ENCODE results near the gene NDUFA1. TPM values are rescaled to one million over a fixed set of nuclear protein-coding genes. Genes with fewer than 3 reads are reported as not detected.
"Not testable (repeated sequence)": the region's sequence is repeated elsewhere in the genome, so short reads cannot be mapped to it uniquely, and the experiment has no call there.

Gene NDUFA1
- total RNA-seq (ENCODE audit: low replicate concordance), result 81.9 and 117 TPM in 2 replicates
- long read RNA-seq, transcript NDUFA1-201 (3 exons, 766 nt), result major isoform, 61 of 63 reads
- long read RNA-seq, partial matches to known transcripts, result 0 of 63 reads
- long read RNA-seq, other reads (novel, unspliced or antisense), result 2 of 63 reads

- Mint-ChIP-seq H3K36me3 (peaks cover 3% of the 10 kb centered on the region), H3K4me1 (ENCODE audit: unreplicated experiment) (no peaks in the 10 kb centered on the region)
Measured at GRCh38 chrX:119871599-119872395, at the start of gene NDUFA1, which contains the start of gene RNF113A. TSS of gene NDUFA1 (plus strand) at chrX:119871832. CDS start at chrX:119871912, 80 bp downstream. TSS of gene RNF113A (minus strand) at chrX:119871733. CDS start at chrX:119871613, 120 bp downstream.

GRCh38 chrX:119824221-119824620 is 47.4 kb upstream of the NDUFA1 start:
- not testable (repeated sequence) for H3K4me3 Mint-ChIP-seq; H3K27me3 Mint-ChIP-seq; DNase-seq (ENCODE audit: extremely low spot score, unreplicated experiment); H3K4me1 Mint-ChIP-seq (ENCODE audit: unreplicated experiment); H3K27ac Mint-ChIP-seq; H3K9me3 Mint-ChIP-seq; H3K36me3 Mint-ChIP-seq

More at GRCh38 chrX:119871599-119872395, at the start of gene NDUFA1, which contains the start of gene RNF113A:
- DNase-seq (ENCODE audit: extremely low spot score, unreplicated experiment), result no peak
- peak within 1 kb of the TSS; percentile 96 for H3K4me3 Mint-ChIP-seq
- no peak for TF ChIP-seq CTCF (conservative IDR thresholded peaks at IDR 0.05)
- H3K27me3 Mint-ChIP-seq, result no peaks in the 10 kb centered on the region
- no peaks in the 10 kb centered on the region for H3K9me3 Mint-ChIP-seq
- H3K27ac Mint-ChIP-seq, result peak within 1 kb of the TSS; percentile 90

GRCh38 chrX:119826399-119826959 is 45.2 kb upstream of the NDUFA1 start:
- H3K9me3 Mint-ChIP-seq, result no peaks in the 10 kb centered on the region
- H3K4me3 Mint-ChIP-seq, result no peak overlapping the region
- no peaks in the 10 kb centered on the region for H3K27me3 Mint-ChIP-seq
- H3K27ac Mint-ChIP-seq, result no peak overlapping the region
- no peak for TF ChIP-seq CTCF (conservative IDR thresholded peaks at IDR 0.05)
- peaks cover 9% of the 10 kb centered on the region for H3K36me3 Mint-ChIP-seq
- DNase-seq (ENCODE audit: extremely low spot score, unreplicated experiment), result no peak
- no peaks in the 10 kb centered on the region for H3K4me1 Mint-ChIP-seq (ENCODE audit: unreplicated experiment)

GRCh38 chrX:119828446-119828845 is 43.2 kb upstream of the NDUFA1 start:
- H3K4me1 Mint-ChIP-seq (ENCODE audit: unreplicated experiment), result no peaks in the 10 kb centered on the region
- peaks cover 9% of the 10 kb centered on the region for H3K36me3 Mint-ChIP-seq
- DNase-seq (ENCODE audit: extremely low spot score, unreplicated experiment), result no peak
- no peaks in the 10 kb centered on the region for H3K9me3 Mint-ChIP-seq
- no peaks in the 10 kb centered on the region for H3K27me3 Mint-ChIP-seq
- H3K4me3 Mint-ChIP-seq, result no peak overlapping the region
- no peak for TF ChIP-seq CTCF (conservative IDR thresholded peaks at IDR 0.05)
- H3K27ac Mint-ChIP-seq, result no peak overlapping the region

- TF ChIP-seq CTCF (conservative IDR thresholded peaks at IDR 0.05), result no peak
- DNase-seq (ENCODE audit: extremely low spot score, unreplicated experiment), result no peak
- Mint-ChIP-seq H3K4me3 (no peak overlapping the region), H3K27ac (no peak overlapping the region), H3K36me3 (peaks cover 18% of the 10 kb centered on the region), H3K27me3 (no peaks in the 10 kb centered on the region), H3K4me1 (ENCODE audit: unreplicated experiment) (no peaks in the 10 kb centered on the region), H3K9me3 (no peaks in the 10 kb centered on the region)
Measured at GRCh38 chrX:119833905-119834304, 37.7 kb upstream of the NDUFA1 start.
